ENCODE data around the gene KRT4. TPM values are rescaled to one million over a fixed set of nuclear protein-coding genes. Genes with fewer than 3 reads are reported as not detected.

The KRT4 gene
- total RNA-seq, 4 donors from 2014 or later = 0.51 to 1.1 (median 0.83) TPM; not detected in 1

DNA sequence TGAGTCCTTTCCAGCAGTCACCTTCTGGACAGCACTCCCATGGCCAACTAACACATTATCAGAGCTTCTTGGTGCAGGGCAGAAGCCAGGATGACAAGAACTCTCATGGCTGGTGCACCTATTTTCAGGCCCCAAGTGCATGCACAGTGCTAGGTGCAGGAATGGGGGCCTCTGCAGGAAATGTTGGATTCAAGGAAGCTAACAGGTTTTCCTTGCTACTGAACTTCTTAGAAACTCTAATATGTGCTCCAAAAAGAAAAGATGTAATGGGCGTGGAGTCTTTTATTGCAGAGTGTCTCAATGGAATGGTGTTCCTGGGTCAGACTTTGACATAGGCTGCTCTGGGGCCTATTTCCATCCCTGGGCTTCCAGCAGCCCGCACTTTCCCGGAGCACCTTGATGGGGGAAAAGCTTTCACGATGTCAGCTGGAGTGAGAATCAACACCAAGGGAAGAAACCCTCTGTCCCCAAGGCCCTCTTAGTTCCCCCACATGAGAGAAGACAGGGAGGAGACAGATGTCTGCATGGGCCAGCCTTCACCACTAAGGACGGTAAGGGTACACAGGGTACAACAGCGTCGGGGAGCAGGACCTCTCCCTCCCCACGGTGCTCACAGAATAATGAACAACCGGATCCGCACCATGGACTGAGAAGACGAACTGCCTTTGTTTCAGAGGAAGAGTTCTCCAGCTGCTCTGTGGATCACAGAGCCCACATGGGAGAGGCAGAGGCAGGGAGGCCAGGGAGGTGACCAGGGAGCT, 24.9 kb downstream of the KRT4 start:
- 95% methylated on average over 11 of the region's 11 CpGs for WGBS, 2 donors
- intact Hi-C loops (cut with DNase I; ENCODE audit: low total_unique reads) = no loop called here
- DNase-seq (ENCODE audit: low spot score in 2 of 2) = no peak
- TF ChIP-seq, protein P1, sequence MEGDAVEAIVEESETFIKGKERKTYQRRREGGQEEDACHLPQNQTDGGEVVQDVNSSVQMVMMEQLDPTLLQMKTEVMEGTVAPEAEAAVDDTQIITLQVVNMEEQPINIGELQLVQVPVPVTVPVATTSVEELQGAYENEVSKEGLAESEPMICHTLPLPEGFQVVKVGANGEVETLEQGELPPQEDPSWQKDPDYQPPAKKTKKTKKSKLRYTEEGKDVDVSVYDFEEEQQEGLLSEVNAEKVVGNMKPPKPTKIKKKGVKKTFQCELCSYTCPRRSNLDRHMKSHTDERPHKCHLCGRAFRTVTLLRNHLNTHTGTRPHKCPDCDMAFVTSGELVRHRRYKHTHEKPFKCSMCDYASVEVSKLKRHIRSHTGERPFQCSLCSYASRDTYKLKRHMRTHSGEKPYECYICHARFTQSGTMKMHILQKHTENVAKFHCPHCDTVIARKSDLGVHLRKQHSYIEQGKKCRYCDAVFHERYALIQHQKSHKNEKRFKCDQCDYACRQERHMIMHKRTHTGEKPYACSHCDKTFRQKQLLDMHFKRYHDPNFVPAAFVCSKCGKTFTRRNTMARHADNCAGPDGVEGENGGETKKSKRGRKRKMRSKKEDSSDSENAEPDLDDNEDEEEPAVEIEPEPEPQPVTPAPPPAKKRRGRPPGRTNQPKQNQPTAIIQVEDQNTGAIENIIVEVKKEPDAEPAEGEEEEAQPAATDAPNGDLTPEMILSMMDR (IDR thresholded peaks at IDR 0.05) = no peak
- TF ChIP-seq POLR2A (IDR thresholded peaks at IDR 0.05) = no peak
- no peak overlapping the region for H3K4me3 ChIP-seq (ENCODE audit: low read depth, poor library complexity, severe bottlenecking)

DNA sequence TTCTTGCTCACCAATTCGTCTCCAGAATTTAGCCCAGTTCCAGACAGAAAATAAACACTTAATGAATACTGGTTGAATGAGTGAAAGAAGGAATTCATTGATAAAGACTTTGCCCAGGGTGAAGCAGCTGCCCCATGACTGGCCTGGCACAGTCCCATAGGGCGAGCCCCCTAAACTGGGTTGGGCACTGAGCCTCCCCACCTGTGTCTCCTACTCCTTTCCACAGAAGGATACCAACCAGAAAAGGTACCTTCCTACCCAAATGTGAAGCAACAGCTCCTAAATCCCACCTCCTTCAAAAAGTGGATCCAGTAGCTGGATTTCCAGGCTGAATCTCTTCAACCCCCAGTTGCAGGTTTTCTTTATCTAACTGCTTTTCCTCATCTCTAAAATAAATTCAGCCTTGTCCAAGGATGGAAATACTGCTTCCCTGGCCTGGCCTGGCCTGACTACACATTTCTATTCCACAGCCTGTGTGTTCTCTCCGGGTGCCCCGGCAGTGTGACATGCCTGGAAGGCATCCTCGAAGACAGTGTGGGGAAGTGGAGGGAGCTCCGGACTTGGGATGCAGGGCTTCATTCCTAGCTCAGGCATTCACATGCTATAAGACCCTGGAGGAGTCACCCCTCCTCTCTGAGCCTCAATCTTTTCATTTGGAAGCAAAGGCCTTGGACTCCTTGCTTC, 25.6 kb downstream of the KRT4 start:
- 77 to 88% methylated on average over 6 of the region's 6 CpGs for WGBS, 2 donors
- no peak overlapping the region for H3K4me3 ChIP-seq (ENCODE audit: low read depth, poor library complexity, severe bottlenecking)
- DNase-seq (ENCODE audit: low spot score in 2 of 2) = peak in 1 of 2 donors; percentile 60
- intact Hi-C loops (cut with DNase I; ENCODE audit: low total_unique reads) = no loop called here
- no peak for TF ChIP-seq POLR2A (IDR thresholded peaks at IDR 0.05)
- TF ChIP-seq, protein P1 (IDR thresholded peaks at IDR 0.05) = no peak

DNA sequence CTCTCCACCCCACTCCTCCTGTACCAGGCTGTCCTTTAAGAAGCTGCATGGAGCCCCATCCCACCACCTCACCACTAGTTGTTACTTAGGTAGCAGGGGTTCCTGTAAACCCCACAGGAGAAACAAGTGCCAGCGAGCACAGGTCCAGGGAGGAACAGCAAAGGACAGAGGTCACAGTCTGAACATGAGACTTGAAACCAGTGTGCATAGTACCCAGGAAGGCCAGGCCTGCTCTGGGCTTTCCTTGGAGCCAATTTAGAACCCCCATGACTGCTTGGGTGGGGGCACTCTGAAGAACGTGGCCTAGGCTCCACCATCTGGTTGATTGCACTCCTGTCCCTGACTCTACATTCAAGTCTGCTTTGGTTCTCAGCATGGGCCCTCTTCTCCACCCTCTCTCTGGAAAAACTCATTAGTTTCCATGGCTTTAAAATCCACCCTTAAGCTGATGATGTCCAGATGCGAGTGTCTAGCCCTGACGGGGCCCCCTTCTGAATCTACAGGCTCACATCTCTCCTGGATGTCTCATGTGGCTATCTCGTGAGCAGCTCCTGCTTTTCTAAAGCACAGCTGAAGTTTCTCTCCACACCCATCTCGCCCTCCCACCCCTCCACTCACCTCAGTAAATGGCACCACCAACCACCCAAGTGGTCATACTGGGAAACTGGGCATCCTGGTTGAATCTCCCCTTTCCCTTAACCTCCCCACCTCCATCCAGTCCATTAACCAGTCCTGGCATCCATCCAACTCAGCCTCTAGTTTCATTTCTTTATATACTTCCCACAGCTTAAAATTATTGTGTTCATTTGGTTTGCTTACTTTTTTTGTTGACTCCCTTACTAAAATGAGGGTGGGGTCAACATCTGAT, 26.4 kb downstream of the KRT4 start:
- 68 to 83% methylated on average over 6 of the region's 6 CpGs for WGBS, 2 donors
- no peak overlapping the region for H3K4me3 ChIP-seq (ENCODE audit: low read depth, poor library complexity, severe bottlenecking)
- no peak for TF ChIP-seq POLR2A (IDR thresholded peaks at IDR 0.05)
- TF ChIP-seq, protein P1 (IDR thresholded peaks at IDR 0.05) = no peak
- DNase-seq (ENCODE audit: low spot score in 2 of 2) = peak in 1 of 2 donors; percentile 68
- intact Hi-C loops (cut with DNase I; ENCODE audit: low total_unique reads) = no loop called here

DNA sequence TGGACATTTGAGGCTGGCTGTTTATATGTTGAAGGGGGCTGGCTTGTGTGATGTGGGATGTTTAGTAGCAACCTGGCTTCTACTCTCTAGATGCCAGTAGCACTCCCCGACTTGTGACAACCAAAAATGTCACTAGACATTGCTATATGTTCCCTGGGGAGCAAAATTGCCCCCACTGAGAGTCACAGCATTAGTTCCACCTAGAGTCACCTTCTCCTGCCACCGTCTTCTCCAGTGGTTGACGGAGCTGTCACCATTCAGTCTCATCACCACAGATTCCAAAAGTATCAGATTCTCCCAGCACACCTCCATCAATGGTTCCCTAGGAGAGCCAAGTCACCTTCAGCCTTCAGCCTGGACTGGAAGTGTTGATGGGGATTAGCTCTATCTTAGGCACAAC, 29.0 kb downstream of the KRT4 start:
- no peak overlapping the region for H3K4me3 ChIP-seq (ENCODE audit: low read depth, poor library complexity, severe bottlenecking)
- TF ChIP-seq POLR2A (IDR thresholded peaks at IDR 0.05) = no peak
- TF ChIP-seq, protein P1 (IDR thresholded peaks at IDR 0.05) = no peak
- WGBS, 2 donors = 83 to 95% methylated on average over 3 of the region's 3 CpGs
- DNase-seq (ENCODE audit: low spot score in 2 of 2) = peak in 1 of 2 donors; percentile 52
- intact Hi-C loops (cut with DNase I; ENCODE audit: low total_unique reads) = no loop called here

DNA sequence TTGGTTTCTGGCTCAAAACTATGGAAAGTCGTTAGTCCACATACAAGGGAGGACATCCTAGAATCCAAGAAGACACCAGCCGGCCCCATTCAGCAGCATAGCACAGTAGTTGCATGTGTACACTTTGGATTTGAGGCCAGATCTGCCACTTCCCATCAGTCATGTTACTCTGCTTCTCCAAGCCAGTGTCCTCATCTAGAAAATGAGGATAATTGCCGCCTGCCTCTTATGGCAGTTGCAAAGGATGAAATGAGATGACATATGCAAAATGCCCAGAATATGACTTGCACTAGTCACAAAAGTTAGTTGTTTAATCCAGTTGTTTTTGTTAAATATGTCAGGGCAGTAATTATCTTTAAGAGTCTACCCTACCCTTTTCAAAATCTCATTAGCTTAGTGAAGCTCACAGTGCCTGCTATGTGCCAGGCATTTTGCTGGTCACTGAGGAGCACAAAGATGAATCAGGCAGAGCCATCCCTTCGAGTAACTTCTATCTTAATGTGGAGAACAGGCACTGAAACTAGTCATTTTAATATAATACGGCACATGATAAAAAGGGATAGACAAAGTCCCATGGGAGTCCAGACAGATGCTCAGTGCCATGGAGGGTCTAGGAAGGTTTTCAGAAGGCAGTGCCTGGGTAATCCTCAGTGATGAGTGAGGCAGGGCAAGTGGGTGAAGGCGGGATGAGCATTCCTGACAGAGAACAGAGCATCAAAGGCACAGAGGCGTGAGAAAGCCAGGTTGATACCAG, 30.2 kb downstream of the KRT4 start:
- no peak for DNase-seq (ENCODE audit: low spot score in 2 of 2)

More for the DNA sequence above, 30.2 kb downstream of the KRT4 start:
- TF ChIP-seq, protein P1 (IDR thresholded peaks at IDR 0.05) = no peak
- TF ChIP-seq POLR2A (IDR thresholded peaks at IDR 0.05) = no peak
- 87 to 89% methylated on average over 7 of the region's 7 CpGs for WGBS, 2 donors
- intact Hi-C loops (cut with DNase I; ENCODE audit: low total_unique reads) = no loop called here
- no peak overlapping the region for H3K4me3 ChIP-seq (ENCODE audit: low read depth, poor library complexity, severe bottlenecking)
